PFSK-1 (cell line): ENCODE results near the gene SLC7A1.

ENCODE experiments used
- POLR2AphosphoS5 ChIP-seq: IDR thresholded peaks from 2 replicates; pipeline ENCODE4 v1.6.1; 2012; ENCODE audit warnings: low read depth, mild to moderate bottlenecking, control low read depth, low read length, moderate library complexity
- REST ChIP-seq, 2 experiments: IDR thresholded peaks; 2 replicates each; pipeline versions ENCODE4 v1.6.1 to v1.8.0; 2011 to 2012; ENCODE audit warnings: low read depth in 2 of 2, low read length in 2 of 2, control low read depth in 1 of 2, inconsistent platforms in 1 of 2, mild to moderate bottlenecking in 1 of 2, moderate library complexity in 1 of 2; ENCODE audit not compliant: insufficient read depth in 1 of 2
- SIN3A ChIP-seq: IDR thresholded peaks from 2 replicates; pipeline ENCODE4 v1.6.1; 2012; ENCODE audit warnings: mild to moderate bottlenecking, low read length, moderate library complexity, borderline replicate concordance; ENCODE audit not compliant: insufficient read depth

- no peak for TF ChIP-seq SIN3A
- TF ChIP-seq POLR2AphosphoS5 = no peak
- TF ChIP-seq REST (IDR thresholded peaks at IDR 0.05; ENCODE audit: insufficient read depth in 1 of 2, low read depth in 2 of 2, low read length in 2 of 2) = no peak
These were observed 68.0 kb downstream of the SLC7A1 start for GRCh38 chr13:29527511-29527910.
